B cell (primary cell): ENCODE results near the gene COL6A1.

Experiments
- CTCF ChIP-seq: fragments of 200-600 bp; IDR thresholded peaks from one replicate; pipeline ENCODE4 v1.8.0; 2022; ENCODE audit warnings: antibody characterized with exemption, mild to moderate bottlenecking
- EZH2 ChIP-seq: IDR thresholded peaks from 2 replicates; pipeline ENCODE4 v1.6.1; 2012; ENCODE audit warnings: borderline replicate concordance, low read depth, mild to moderate bottlenecking, moderate library complexity, low read length; ENCODE audit not compliant: insufficient read depth, poor library complexity, severe bottlenecking

GRCh38 chr21:45987121-45987711, 5.6 kb downstream of the COL6A1 start:
- TF ChIP-seq CTCF (no peak), EZH2 (no peak)
